K562 (cell line): ENCODE data around the gene SUCLG1. TPM values are rescaled to one million over a fixed set of nuclear protein-coding genes. Genes with fewer than 3 reads are reported as not detected.

Experiments used
- ATAC-seq: fragments of 200-7000 bp; cut with Tn5 transposase; 3 replicates; pipeline ENCODE4 v1.9.1; 2020; ENCODE audit warnings: moderate library complexity
- BruUV-seq: library from RNA; stranded (reverse); fragments of 400-500 nt; replicated peaks from 2 replicates; lab custom pipeline; 2021; lab: Mats Ljungman, UMichigan
- CTCF ChIA-PET: fragments of 300-600 bp; formaldehyde crosslinking; extraction: SDS; loops from one replicate; lab custom pipeline; 2021; ENCODE audit warnings: low intra/inter-chr PET ratio; lab: Yijun Ruan, JAX
- POLR2A ChIA-PET: fragments of 300-600, 350-650 bp; sonication (Branson Sonifier 250); formaldehyde crosslinking; extraction: SDS; loops from one replicate; lab custom pipeline; 2021; ENCODE audit warnings: antibody characterized with exemption, inconsistent platforms; lab: Yijun Ruan, JAX
- DNase-seq, 4 experiments: peaks; one replicate each; pipeline versions ENCODE4 v3.0.0 to v3.0.0-alpha.2; 2011 to 2018; ENCODE audit warnings: low spot score in 3 of 4, mixed read lengths in 3 of 4; ENCODE audit errors: extremely low read depth in 1 of 4
- FAIRE-seq: peaks from 2 replicates; lab custom pipeline; 2011; peaks lifted over from hg19 to GRCh38; lab: Jason Lieb, UNC
- H2AFZ ChIP-seq: 2 replicates; pipeline ENCODE4 v1.6.0; 2011; ENCODE audit warnings: low read depth, low read length, control low read depth, inconsistent platforms
- H3K27ac ChIP-seq: fragments of 200-600 bp; 3 replicates; pipeline ENCODE4 v1.8.0; 2011; ENCODE audit warnings: low read depth, mild to moderate bottlenecking, control low read depth, inconsistent platforms, low read length, moderate library complexity, mixed read lengths; ENCODE audit errors: extremely low read depth
- H3K27me3 ChIP-seq, 2 experiments: fragments of 300-600 bp in 1 of 2; 2 replicates in 1 of 2; 3 replicates in 1 of 2; pipeline versions ENCODE4 v1.6.0 to v1.8.0; 2011; ENCODE audit warnings: inconsistent platforms in 2 of 2, low read length in 2 of 2, mild to moderate bottlenecking in 1 of 2, mixed read lengths in 1 of 2, moderate library complexity in 1 of 2; ENCODE audit not compliant: control insufficient read depth in 2 of 2, insufficient read depth in 2 of 2
- H3K36me3 ChIP-seq: fragments of 300-600 bp; 3 replicates; pipeline ENCODE4 v1.8.0; 2011; ENCODE audit warnings: mild to moderate bottlenecking, low read length, inconsistent platforms; ENCODE audit not compliant: control insufficient read depth, insufficient read depth
- H3K4me1 ChIP-seq, 2 experiments: fragments of 200-600 bp in 1 of 2; replicated peaks in 1 of 2; 2 replicates in 1 of 2; 3 replicates in 1 of 2; pipeline versions ENCODE4 v1.5.1 to v1.8.0; 2011; ENCODE audit warnings: inconsistent platforms in 2 of 2, low read length in 2 of 2, mild to moderate bottlenecking in 1 of 2, mixed read lengths in 1 of 2, moderate library complexity in 1 of 2; ENCODE audit not compliant: control insufficient read depth in 2 of 2, insufficient read depth in 2 of 2
- H3K4me2 ChIP-seq: 2 replicates; pipeline ENCODE4 v1.6.1; 2011; ENCODE audit warnings: low read length, control low read depth, inconsistent platforms, mixed read lengths; ENCODE audit not compliant: insufficient read depth
- H3K4me3 ChIP-seq: fragments of 200-600 bp; sonication (generic), shearing (Covaris generic); 2 replicates; pipeline ENCODE4 v1.5.1; 2016; ENCODE audit warnings: control low read depth, inconsistent platforms
- H3K79me2 ChIP-seq: fragments of 200-600 bp; 3 replicates; pipeline ENCODE4 v1.8.0; 2011; ENCODE audit warnings: low read length, inconsistent platforms; ENCODE audit not compliant: control insufficient read depth, insufficient read depth
- H3K9ac ChIP-seq, 2 experiments: 2 replicates each; pipeline versions ENCODE4 v1.6.0 to v1.6.1; 2011; ENCODE audit warnings: low read depth in 2 of 2, low read length in 2 of 2, control low read depth in 1 of 2, inconsistent platforms in 1 of 2, mild to moderate bottlenecking in 1 of 2, mixed read lengths in 1 of 2; ENCODE audit not compliant: insufficient read depth in 1 of 2
- H3K9me1 ChIP-seq: one replicate; pipeline ENCODE4 v1.6.0; 2011; ENCODE audit warnings: inconsistent platforms, mild to moderate bottlenecking, low read length, moderate library complexity; ENCODE audit not compliant: control insufficient read depth, insufficient read depth
- H3K9me3 ChIP-seq: replicated peaks from 2 replicates; pipeline ENCODE4 v1.5.1; 2011; ENCODE audit warnings: low read depth, low read length, inconsistent platforms; ENCODE audit not compliant: control insufficient read depth, insufficient read depth
- H4K20me1 ChIP-seq: replicated peaks from 2 replicates; pipeline ENCODE4 v1.6.1; 2011; ENCODE audit warnings: low read length, inconsistent platforms, mixed read lengths; ENCODE audit not compliant: control insufficient read depth, insufficient read depth
- ELF1 ChIP-seq: fragments of 200-800 bp; sonication (Bioruptor generic); IDR thresholded peaks from 2 replicates; pipeline ENCODE4 v1.6.1; 2016; ENCODE audit warnings: missing genetic modification characterization, missing compliant biosample characterization
- FOXM1 ChIP-seq, 2 experiments: fragments of 450-650 bp in 1 of 2; sonication (generic) in 1 of 2; formaldehyde crosslinking in 1 of 2; IDR thresholded peaks; 2 replicates each; pipeline versions ENCODE4 v1.6.1 to v1.9.0; 2017 to 2022; ENCODE audit warnings: low read depth in 2 of 2, mild to moderate bottlenecking in 2 of 2, missing genetic modification reagents in 1 of 2, moderate library complexity in 1 of 2
- ILF3 ChIP-seq: fragments of 450-650 bp; IDR thresholded peaks from 2 replicates; pipeline ENCODE4 v1.6.1; 2018; ENCODE audit warnings: antibody characterized with exemption, mild to moderate bottlenecking, moderate library complexity, borderline replicate concordance
- NCOA6 ChIP-seq: fragments of 450-650 bp; IDR thresholded peaks from 2 replicates; pipeline ENCODE4 v1.6.1; 2017; ENCODE audit warnings: mild to moderate bottlenecking
- RERE ChIP-seq: sonication (generic); formaldehyde crosslinking; IDR thresholded peaks from 2 replicates; pipeline ENCODE4 v1.8.0; 2023; ENCODE audit warnings: missing genetic modification reagents, mild to moderate bottlenecking, borderline replicate concordance
- SNRNP70 ChIP-seq: fragments of 200-400 bp; formaldehyde crosslinking; optimal IDR thresholded peaks from 2 replicates; pipeline ENCODE3; 2017; ENCODE audit warnings: low read depth, low read length
- TEAD4 ChIP-seq, 2 experiments: sonication (generic) in 1 of 2; formaldehyde crosslinking in 1 of 2; IDR thresholded peaks; 2 replicates each; pipeline versions ENCODE4 v1.6.1 to v1.8.0; 2012 to 2022; ENCODE audit warnings: borderline replicate concordance in 1 of 2, inconsistent platforms in 1 of 2, low read length in 1 of 2, mild to moderate bottlenecking in 1 of 2, missing genetic modification reagents in 1 of 2
- ZNF253 ChIP-seq: fragments of 250-450 bp; sonication (Bioruptor Pico); conservative IDR thresholded peaks from 2 replicates; pipeline ENCODE4 v1.6.1; 2021; ENCODE audit warnings: mild to moderate bottlenecking
- ZNF445 ChIP-seq: fragments of 250-450 bp; sonication (Bioruptor Pico); IDR thresholded peaks from 2 replicates; pipeline ENCODE4 v1.4.0; 2020; ENCODE audit warnings: low read depth, mild to moderate bottlenecking, moderate library complexity
- ZNF551 ChIP-seq: fragments of 250-450 bp; sonication (Bioruptor Pico); IDR thresholded peaks from 2 replicates; pipeline ENCODE4 v1.5.0; 2021; ENCODE audit warnings: mild to moderate bottlenecking, moderate library complexity
- ZNF609 ChIP-seq: sonication (generic); formaldehyde crosslinking; IDR thresholded peaks from 2 replicates; pipeline ENCODE4 v1.8.1; 2023; ENCODE audit warnings: missing genetic modification reagents, mild to moderate bottlenecking, borderline replicate concordance
- in situ Hi-C: fragments of 300-500 bp; cut with MboI; formaldehyde crosslinking; loops from 4 replicates; pipeline ENCODE4 v1.15.0; 2018; ENCODE audit warnings: inconsistent platforms, mixed read lengths
- intact Hi-C: fragments of 100-400 bp; cut with micrococcal nuclease; formaldehyde crosslinking; loops from 2 replicates; pipeline ENCODE4 v1.14.2; 2022
- polyA plus RNA-seq, 8 experiments: library from polyadenylated mRNA; depleted of rRNA in 4 of 8; stranded (reverse) in 5 of 8; unstranded in 3 of 8; fragments of >200 nt; fragmentation: Nextera tagmentation in 2 of 8; fragmentation: Illumina TruSeq in 1 of 8; extraction: Ambion mirVana in 2 of 8; extraction: Trizol in 1 of 8; gene quantifications; 2 replicates each; pipeline versions ENCODE4 v1.2.1 to v1.2.3, GENCODE V29; 2011 to 2014; ENCODE audit warnings: inconsistent platforms in 1 of 8, missing spikeins in 1 of 8
- total RNA-seq, 7 experiments: library from RNA; depleted of rRNA in 6 of 7; stranded (reverse); fragments of >200 nt in 6 of 7; fragmentation: Illumina TruSeq in 2 of 7; extraction: Trizol in 2 of 7; gene quantifications; 2 replicates each; pipeline versions ENCODE4 v1.2.1 to v1.2.3, GENCODE V29; 2011 to 2021; ENCODE audit warnings: low replicate concordance in 1 of 7

Gene SUCLG1
- total and polyA plus RNA-seq, 9 of the 15 experiments (the other 6 are each of a cell fraction or from before 2014, with no cell fraction given): 90.5 to 325 (median 115) TPM

DNA sequence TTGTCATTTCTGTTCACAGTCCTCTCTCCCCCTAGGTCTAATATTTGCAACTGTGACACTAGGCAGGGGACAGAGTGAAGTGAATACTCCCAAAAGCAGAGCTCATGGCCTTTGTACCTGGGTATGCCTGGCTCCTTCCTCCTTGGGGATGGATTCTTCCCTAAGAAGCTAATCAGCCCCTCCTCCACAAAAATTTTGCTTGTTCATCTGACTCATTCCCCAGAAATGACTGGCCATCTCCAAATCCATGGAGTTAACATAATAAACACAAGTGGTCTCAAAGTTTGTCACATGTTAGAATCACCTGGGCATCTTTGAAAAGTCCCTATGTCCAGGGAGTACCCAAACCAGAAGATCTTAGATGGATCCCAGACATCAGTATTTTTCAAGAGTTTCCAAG, 65.3 kb downstream of the SUCLG1 start:
- no peaks in the 10 kb centered on the region for H3K4me1 ChIP-seq
- FAIRE-seq: no peak
- no peak overlapping the region for H3K4me3 ChIP-seq
- H3K36me3 ChIP-seq: no peaks in the 10 kb centered on the region
- no peak for DNase-seq
- in situ Hi-C loops (no loop called here), intact Hi-C loops (no loop called here)
- no peaks in the 10 kb centered on the region for H3K9me1 ChIP-seq
- no peaks in the 10 kb centered on the region for H4K20me1 ChIP-seq
- no peaks in the 10 kb centered on the region for H3K27me3 ChIP-seq
- H2AFZ ChIP-seq: no peak overlapping the region
- H3K9ac ChIP-seq: no peak overlapping the region
- no peaks in the 10 kb centered on the region for H3K79me2 ChIP-seq
- no peak for ATAC-seq
- BruUV-seq: no TSS peak
- POLR2A ChIA-PET: no interaction called here
- CTCF ChIA-PET: interaction anchor here (0.6 kb wide), 1 partner anchor 849 kb away, joined by 3 read pairs; no protein-coding TSS in a partner anchor
- no peaks in the 10 kb centered on the region for H3K9me3 ChIP-seq
- no peak overlapping the region for H3K4me2 ChIP-seq
- H3K27ac ChIP-seq: no peak overlapping the region
- TF ChIP-seq ZNF551 (CRISPR knock-in tag): no peak
- TF ChIP-seq ZNF445: no peak
- TF ChIP-seq ZNF609 (CRISPR knock-in tag): no peak
- no peak for TF ChIP-seq ELF1
- TF ChIP-seq TEAD4 (IDR thresholded peaks at IDR 0.05; ENCODE audit: low read length): no peak
- no peak for TF ChIP-seq TEAD4 (CRISPR knock-in tag; IDR thresholded peaks at IDR 0.05; ENCODE audit: borderline replicate concordance)
- no peak for TF ChIP-seq ILF3
- TF ChIP-seq SNRNP70: no peak
- no peak for TF ChIP-seq ZNF253 (CRISPR knock-in tag)
- TF ChIP-seq FOXM1 (IDR thresholded peaks at IDR 0.05; ENCODE audit: low read depth): no peak
- no peak for TF ChIP-seq FOXM1 (CRISPR knock-in tag; IDR thresholded peaks at IDR 0.05; ENCODE audit: low read depth)
- no peak for TF ChIP-seq NCOA6
- TF ChIP-seq RERE (CRISPR knock-in tag): no peak
